EH (cell line): Measurements from ENCODE around the gene KCNJ6.

Experiments
- DNase-seq: peaks from one replicate; pipeline ENCODE4 v3.0.0-alpha.2; 2015; ENCODE audit warnings: low read depth

Gene KCNJ6

GRCh38 chr21:37565530-37566223 is 350.6 kb downstream of the KCNJ6 start:
- peak; percentile 77 for DNase-seq

- peak; percentile 29 for DNase-seq
Observed at GRCh38 chr21:37564924-37565529, 351.2 kb downstream of the KCNJ6 start.

- peak; percentile 99 for DNase-seq
Observed at GRCh38 chr21:37564341-37564923, 351.8 kb downstream of the KCNJ6 start.

- peak; percentile 94 for DNase-seq
Observed at GRCh38 chr21:37563641-37564340, 352.5 kb downstream of the KCNJ6 start.

GRCh38 chr21:37562920-37563640 is 353.2 kb downstream of the KCNJ6 start:
- no peak for DNase-seq

- no peak for DNase-seq
Observed at GRCh38 chr21:37561941-37562919, 354.0 kb downstream of the KCNJ6 start.

- no peak for DNase-seq
Observed at GRCh38 chr21:37561506-37561905, 354.8 kb downstream of the KCNJ6 start.

GRCh38 chr21:37560385-37560784 is 355.9 kb downstream of the KCNJ6 start:
- no peak for DNase-seq

GRCh38 chr21:37558676-37559211 is 357.5 kb downstream of the KCNJ6 start:
- DNase-seq: no peak
